ENCODE results near the gene SLC10A2.
"Not testable (repeated sequence)": the region's sequence is repeated elsewhere in the genome, so short reads cannot be mapped to it uniquely, and the experiment has no call there.

SLC10A2 gene, protein sequence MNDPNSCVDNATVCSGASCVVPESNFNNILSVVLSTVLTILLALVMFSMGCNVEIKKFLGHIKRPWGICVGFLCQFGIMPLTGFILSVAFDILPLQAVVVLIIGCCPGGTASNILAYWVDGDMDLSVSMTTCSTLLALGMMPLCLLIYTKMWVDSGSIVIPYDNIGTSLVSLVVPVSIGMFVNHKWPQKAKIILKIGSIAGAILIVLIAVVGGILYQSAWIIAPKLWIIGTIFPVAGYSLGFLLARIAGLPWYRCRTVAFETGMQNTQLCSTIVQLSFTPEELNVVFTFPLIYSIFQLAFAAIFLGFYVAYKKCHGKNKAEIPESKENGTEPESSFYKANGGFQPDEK

GRCh38 chr13:103066079-103066780 lies at the start of gene SLC10A2:
Gene SLC10A2, minus strand, starts transcription at chr13:103066417. Its CDS starts 168 bp downstream, at chr13:103066249.
- no peak for DNase-seq

DNA sequence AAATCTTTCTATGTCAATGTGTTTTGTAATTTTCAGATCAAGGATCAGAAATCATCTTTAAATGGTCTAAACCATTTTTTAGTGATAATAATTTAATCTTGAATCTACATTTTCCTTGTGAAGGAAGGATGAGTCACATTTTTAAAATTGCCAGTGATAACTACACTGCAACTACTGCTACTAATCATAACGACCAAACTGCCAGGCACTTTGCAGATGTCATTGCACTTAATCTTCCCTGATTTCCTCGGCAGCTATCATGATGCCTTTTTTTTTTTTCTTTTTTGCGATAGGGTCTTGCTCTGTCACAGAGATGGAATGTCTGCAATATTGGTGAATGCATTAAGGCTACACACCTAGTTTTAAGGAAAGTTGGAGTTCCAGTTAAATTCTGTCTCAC lies 41.4 kb upstream of the SLC10A2 start:
- no peak for DNase-seq

- no peak for DNase-seq
Observed at GRCh38 chr13:103104340-103104739, 38.1 kb upstream of the SLC10A2 start.

GRCh38 chr13:103103456-103103855 lies 37.2 kb upstream of the SLC10A2 start:
- DNase-seq, result not testable (repeated sequence)

DNA sequence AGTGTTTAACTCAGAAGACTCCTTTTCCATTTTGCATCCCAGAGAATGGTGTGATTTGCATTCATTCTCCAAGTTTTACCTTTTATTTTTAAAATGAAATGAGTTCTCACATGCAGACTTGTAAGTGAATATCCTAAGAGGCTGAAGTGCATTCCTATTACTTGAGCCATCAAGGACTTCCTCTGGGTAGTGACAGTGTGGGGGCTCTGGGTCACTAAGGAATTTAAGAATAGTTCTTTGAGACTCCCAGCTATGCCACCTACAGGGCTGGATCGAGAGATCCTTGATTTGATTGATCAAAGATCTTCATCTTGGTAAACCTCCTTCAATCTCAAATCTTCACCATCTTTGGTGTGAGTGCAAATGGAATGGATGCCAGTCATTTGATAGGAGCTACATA lies 36.3 kb upstream of the SLC10A2 start:
- no peak for DNase-seq

GRCh38 chr13:103101901-103102300 lies 35.7 kb upstream of the SLC10A2 start:
- DNase-seq, result no peak

DNA sequence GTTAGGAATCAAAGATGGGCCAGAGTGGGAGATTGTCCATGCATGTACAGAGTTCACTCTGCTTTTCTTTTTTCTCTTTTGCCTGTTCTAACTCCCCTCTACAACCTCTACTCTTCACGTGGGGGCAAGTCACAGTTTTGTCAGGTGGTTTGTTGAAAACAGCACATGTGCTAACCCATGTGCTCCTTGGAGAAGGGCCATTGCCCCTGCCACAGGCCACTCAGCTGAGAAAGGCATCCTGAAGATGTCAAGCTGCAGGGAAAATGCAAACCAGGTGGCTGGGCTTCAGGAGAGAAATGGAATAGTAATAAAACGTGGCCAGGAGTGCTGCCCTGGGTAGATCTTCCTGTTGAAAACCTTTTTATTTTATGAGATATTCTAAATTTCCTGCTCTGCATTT lies 35.3 kb upstream of the SLC10A2 start:
- DNase-seq, result no peak

DNA sequence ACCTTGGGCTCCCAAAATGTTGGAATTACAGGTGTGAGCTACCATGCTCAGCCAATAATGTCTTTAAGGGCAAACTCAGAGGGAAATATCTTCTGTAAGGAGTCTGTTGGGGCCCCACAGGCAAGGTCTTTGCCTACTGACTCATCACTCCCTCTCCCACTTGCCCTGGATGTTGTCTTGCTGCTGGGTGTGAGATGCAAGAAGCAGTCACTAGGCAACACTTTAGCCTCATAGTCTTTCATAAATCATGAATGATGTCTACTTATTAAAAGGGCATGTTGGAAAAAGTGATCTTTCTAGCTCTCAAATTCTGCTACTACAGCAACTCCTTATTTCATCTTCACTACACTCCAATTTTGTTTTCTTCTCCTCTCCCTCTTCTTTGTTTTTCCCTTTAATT lies 34.6 kb upstream of the SLC10A2 start:
- no peak for DNase-seq

DNA sequence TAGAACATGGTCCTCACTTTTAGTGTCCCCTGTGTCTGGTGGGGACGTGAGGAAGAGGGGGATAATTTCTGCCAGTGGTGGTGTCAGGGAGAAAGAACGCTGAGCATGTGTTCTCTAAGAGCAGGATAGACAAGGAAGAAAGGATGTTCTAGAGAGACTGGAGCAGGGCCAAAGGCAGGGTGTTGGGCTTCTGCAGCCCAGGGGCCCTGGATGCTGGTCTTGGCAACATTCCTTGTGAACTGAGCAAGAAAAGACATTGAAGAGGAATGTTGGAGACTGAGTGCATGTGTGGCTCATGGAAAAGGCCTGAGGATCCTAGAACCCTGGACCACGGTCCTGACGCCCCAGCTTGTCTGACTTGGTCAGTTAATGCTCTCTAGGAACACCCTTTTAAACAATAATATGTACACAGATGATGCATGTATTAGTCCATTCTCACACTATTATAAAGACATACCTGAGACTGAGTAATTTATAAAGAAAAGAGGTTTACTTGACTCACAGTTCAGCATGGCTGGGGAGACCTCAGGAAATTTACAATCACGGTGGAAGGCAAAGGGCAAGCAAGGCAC lies 33.6 kb upstream of the SLC10A2 start:
- DNase-seq, result no peak

GRCh38 chr13:103098535-103098934 lies 32.3 kb upstream of the SLC10A2 start:
- DNase-seq, result no peak

- no peak for DNase-seq
Observed at GRCh38 chr13:103097366-103097928, 31.2 kb upstream of the SLC10A2 start.

GRCh38 chr13:103093649-103094048 lies 27.4 kb upstream of the SLC10A2 start:
- not testable (repeated sequence) for DNase-seq

GRCh38 chr13:103087275-103087674 lies 21.1 kb upstream of the SLC10A2 start:
- no peak for DNase-seq

- no peak for DNase-seq
Observed at GRCh38 chr13:103081435-103081834, 15.2 kb upstream of the SLC10A2 start.

GRCh38 chr13:103078158-103078557 lies 11.9 kb upstream of the SLC10A2 start:
- DNase-seq, result no peak

DNA sequence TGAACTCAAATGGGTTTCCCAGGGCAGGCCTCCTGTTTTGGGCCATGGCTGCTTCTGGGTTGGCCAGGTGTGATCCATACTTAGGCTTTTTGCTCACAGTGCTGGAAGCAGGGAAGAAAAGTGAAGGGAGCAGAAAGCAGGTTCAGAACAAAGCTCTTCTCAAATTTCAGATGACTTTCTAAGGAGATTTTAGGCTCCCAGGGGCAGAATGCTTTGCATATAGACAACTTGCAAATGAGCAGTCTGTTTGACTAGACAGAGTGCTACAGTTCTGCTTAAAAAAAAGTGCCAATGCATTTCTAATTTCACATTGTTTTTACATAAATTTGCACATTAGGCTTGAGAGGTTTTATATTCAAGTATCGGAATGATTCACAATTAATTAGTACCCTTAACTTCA lies 2.6 kb upstream of the SLC10A2 start:
- no peak for DNase-seq

GRCh38 chr13:103067751-103068555 lies 1.7 kb upstream of the SLC10A2 start:
- DNase-seq, result no peak

GRCh38 chr13:103066781-103067345 lies 646 bp upstream of the SLC10A2 start:
- no peak for DNase-seq

DNA sequence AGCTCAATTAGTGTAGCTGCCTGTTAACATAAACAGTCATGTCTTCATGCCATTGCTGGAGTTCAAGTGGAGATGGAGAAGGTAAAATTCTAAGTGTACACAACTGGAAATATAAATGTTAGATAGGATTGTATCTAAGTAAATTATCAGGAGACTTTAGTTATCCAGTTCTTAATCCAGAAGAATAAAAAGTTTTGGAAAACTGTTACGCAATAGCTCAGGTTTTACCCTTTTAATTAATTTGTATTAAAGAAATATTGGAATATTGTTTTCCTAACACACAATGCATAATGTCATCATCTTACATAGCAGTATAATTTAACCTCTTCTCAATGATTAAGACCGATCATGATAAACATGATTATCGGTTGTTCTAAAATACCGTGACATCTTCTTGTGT lies 2.8 kb downstream of the SLC10A2 start:
- DNase-seq, result no peak

GRCh38 chr13:103062079-103062478 lies 4.1 kb downstream of the SLC10A2 start:
- no peak for DNase-seq

- DNase-seq, result no peak
Observed at GRCh38 chr13:103056008-103056407, 10.2 kb downstream of the SLC10A2 start.

DNA sequence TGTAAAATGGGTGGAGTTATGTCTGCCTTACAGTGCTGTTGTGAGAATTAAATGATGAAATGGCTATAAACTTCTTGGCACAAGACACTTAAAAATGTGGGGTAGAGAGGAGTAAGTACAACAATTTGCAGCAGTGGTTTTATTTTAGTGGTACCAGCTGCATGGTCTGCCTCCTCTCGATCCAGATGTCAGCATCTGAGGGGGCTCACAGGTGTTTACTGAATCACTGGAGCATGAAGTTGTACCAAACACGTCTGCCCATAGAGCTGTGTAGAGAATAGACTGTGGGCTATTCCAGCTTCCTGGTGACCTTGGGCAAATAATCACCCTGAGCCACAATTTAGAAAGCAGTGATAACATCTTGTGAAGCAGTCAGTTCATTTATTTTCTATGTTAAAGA lies 11.1 kb downstream of the SLC10A2 start:
- no peak for DNase-seq

DNA sequence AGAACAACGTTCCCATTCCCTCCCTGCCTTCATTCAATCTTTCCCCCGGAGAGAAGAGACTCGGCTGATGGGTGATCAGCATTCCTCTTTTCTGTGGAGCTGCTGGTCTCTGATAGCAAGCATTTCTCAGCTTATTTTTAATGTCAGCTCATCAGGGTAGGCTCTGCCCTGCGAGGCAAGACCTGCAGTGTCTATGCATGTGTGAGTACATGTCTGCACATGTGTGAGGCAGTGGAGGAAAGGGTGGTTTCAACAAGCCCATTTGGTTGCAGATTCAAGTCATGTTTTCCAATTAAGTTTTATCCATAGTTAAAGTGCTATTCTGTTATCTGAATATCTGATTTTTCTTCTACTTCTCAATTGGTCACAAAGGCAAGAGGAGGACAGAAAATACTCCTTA lies 19.5 kb downstream of the SLC10A2 start:
- no peak for DNase-seq
